GM12878 (cell line): Measurements from ENCODE around the gene SH3GL2. TPM values are rescaled to one million over a fixed set of nuclear protein-coding genes. Genes with fewer than 3 reads are reported as not detected.

Experiments
- ATAC-seq: fragments of 200-7000 bp; cut with Tn5 transposase; 3 replicates; pipeline ENCODE4 v1.9.1; 2020; ENCODE audit warnings: mild to moderate bottlenecking, moderate library complexity
- BruUV-seq: library from RNA; stranded (reverse); fragments of 400-500 nt; replicated peaks from 2 replicates; lab custom pipeline; 2021; lab: Mats Ljungman, UMichigan
- CTCF ChIA-PET: fragments of 300-600 bp; sonication (Branson Sonifier 250); formaldehyde crosslinking; extraction: SDS; loops from one replicate; lab custom pipeline; 2021; ENCODE audit warnings: inconsistent platforms; lab: Yijun Ruan, JAX
- POLR2A ChIA-PET: fragments of 350-600 bp; formaldehyde crosslinking; extraction: SDS; loops from one replicate; lab custom pipeline; 2021; ENCODE audit warnings: inconsistent platforms; lab: Charles Lee
- RAD21 ChIA-PET: fragments of 300-600 bp; sonication (Branson Sonifier 250); formaldehyde crosslinking; loops from one replicate; lab custom pipeline; 2023; ENCODE audit warnings: antibody characterized with exemption; ENCODE audit not compliant: unreplicated experiment; lab: Charles Lee
- SMC1A ChIA-PET: fragments of 300-600 bp; sonication (Branson Sonifier 250); formaldehyde crosslinking; loops from one replicate; lab custom pipeline; 2023; ENCODE audit not compliant: unreplicated experiment, uncharacterized antibody; lab: Charles Lee
- DNase-seq: peaks from one replicate; pipeline ENCODE4 v3.0.0-alpha.2; 2011; ENCODE audit warnings: low read depth, low spot score
- FAIRE-seq: peaks from 3 replicates; lab custom pipeline; 2011; peaks lifted over from hg19 to GRCh38; lab: Jason Lieb, UNC
- H2AFZ ChIP-seq: 2 replicates; pipeline ENCODE4 v1.6.0; 2011; ENCODE audit warnings: low read depth, low read length, control low read depth; ENCODE audit not compliant: control insufficient read depth
- H3K27ac ChIP-seq: 2 replicates; pipeline ENCODE4 v1.5.1; 2011; ENCODE audit warnings: control low read depth; ENCODE audit not compliant: control insufficient read depth, insufficient read depth
- H3K27me3 ChIP-seq, 2 experiments: replicated peaks in 1 of 2; 2 replicates each; pipeline versions ENCODE4 v1.6.0 to v1.6.1; 2011; ENCODE audit warnings: low read length in 1 of 2; ENCODE audit not compliant: control insufficient read depth in 2 of 2, insufficient read depth in 2 of 2
- H3K36me3 ChIP-seq, 2 experiments: 2 replicates each; pipeline ENCODE4 v1.5.1; 2011; ENCODE audit warnings: low read length in 1 of 2; ENCODE audit not compliant: control insufficient read depth in 2 of 2, insufficient read depth in 2 of 2
- H3K4me1 ChIP-seq: 2 replicates; pipeline ENCODE4 v1.6.1; 2011; ENCODE audit warnings: mild to moderate bottlenecking, low read length, moderate library complexity, mixed read lengths; ENCODE audit not compliant: control insufficient read depth, insufficient read depth
- H3K4me2 ChIP-seq: 2 replicates; pipeline ENCODE4 v1.6.0; 2011; ENCODE audit warnings: control low read depth; ENCODE audit not compliant: control insufficient read depth, insufficient read depth
- H3K4me3 ChIP-seq: fragments of 200-600 bp; sonication (generic); 2 replicates; pipeline ENCODE4 v1.5.1; 2016
- H3K79me2 ChIP-seq: 2 replicates; pipeline ENCODE4 v1.6.0; 2011; ENCODE audit warnings: low read length; ENCODE audit not compliant: control insufficient read depth, insufficient read depth
- H3K9ac ChIP-seq: 2 replicates; pipeline ENCODE4 v1.8.0; 2011; ENCODE audit warnings: low read length, control low read depth, mixed read lengths; ENCODE audit not compliant: control insufficient read depth, insufficient read depth
- H3K9me3 ChIP-seq: replicated peaks from 3 replicates; pipeline ENCODE4 v1.5.1; 2011; ENCODE audit warnings: mild to moderate bottlenecking, low read length; ENCODE audit not compliant: control insufficient read depth, insufficient read depth
- H4K20me1 ChIP-seq: 2 replicates; pipeline ENCODE4 v1.6.0; 2011; ENCODE audit not compliant: control insufficient read depth, insufficient read depth
- ATF7 ChIP-seq: fragments of 450-650 bp; IDR thresholded peaks from 2 replicates; pipeline ENCODE4 v1.6.1; 2016; ENCODE audit warnings: low read depth, mild to moderate bottlenecking
- CREB1 ChIP-seq: IDR thresholded peaks from 2 replicates; pipeline ENCODE4 v1.6.1; 2012; ENCODE audit warnings: low read depth, mild to moderate bottlenecking, inconsistent platforms
- E4F1 ChIP-seq: fragments of 450-650 bp; IDR thresholded peaks from 2 replicates; pipeline ENCODE4 v1.6.1; 2018; ENCODE audit warnings: borderline replicate concordance, mild to moderate bottlenecking; ENCODE audit not compliant: partially characterized antibody
- NKRF ChIP-seq: fragments of 450-650 bp; conservative IDR thresholded peaks from 2 replicates; pipeline ENCODE4 v1.6.1; 2017; ENCODE audit warnings: mild to moderate bottlenecking, moderate library complexity
- RELB ChIP-seq: fragments of 450-650 bp; IDR thresholded peaks from 2 replicates; pipeline ENCODE4 v1.6.1; 2017; ENCODE audit warnings: low read depth, mild to moderate bottlenecking, moderate library complexity
- SIN3A ChIP-seq: IDR thresholded peaks from 2 replicates; pipeline ENCODE4 v1.6.1; 2012; ENCODE audit warnings: low read depth, low read length, improper control_type of control experiment
- ZNF207 ChIP-seq: fragments of 450-650 bp; IDR thresholded peaks from 2 replicates; pipeline ENCODE4 v1.6.1; 2014; ENCODE audit warnings: antibody characterized with exemption, mild to moderate bottlenecking, borderline replicate concordance
- WGBS: methylation state at CpG from one replicate; pipeline ENCODE4 v1.1.6; 2016; ENCODE audit warnings: low lambda C conversion rate; ENCODE audit not compliant: insufficient replicate concordance, insufficient coverage; ENCODE audit errors: missing lambda C conversion rate; 5-methylcytosine and 5-hydroxymethylcytosine counted together
- in situ Hi-C: fragments of 300-500 bp; cut with MboI; formaldehyde crosslinking; loops from 9 replicates; pipeline ENCODE4 v1.14.3; 2018; ENCODE audit warnings: mixed read lengths
- intact Hi-C: fragments of 100-400 bp; cut with micrococcal nuclease; formaldehyde crosslinking; loops from one replicate; pipeline ENCODE4 v1.14.2; 2022; ENCODE audit not compliant: unreplicated experiment
- polyA plus RNA-seq, 11 experiments: library from polyadenylated mRNA; depleted of rRNA in 4 of 11; unstranded in 6 of 11; stranded (reverse) in 5 of 11; fragments of >200 nt; fragmentation: Nextera tagmentation in 4 of 11; fragmentation: Illumina TruSeq in 1 of 11; extraction: Ambion mirVana in 4 of 11; extraction: Trizol in 1 of 11; gene quantifications; 1 replicate in 1 of 11; 2 replicates in 10 of 11; pipeline versions ENCODE4 v1.2.1 to v1.2.3, GENCODE V29; 2011 to 2016; ENCODE audit warnings: inconsistent platforms in 2 of 11, missing spikeins in 2 of 11, low read depth in 1 of 11
- total RNA-seq, 4 experiments: library from RNA; depleted of rRNA in 3 of 4; stranded (reverse); fragments of >200 nt in 3 of 4; fragmentation: Illumina TruSeq in 1 of 4; extraction: Trizol in 1 of 4; gene quantifications; 2 replicates each; pipeline versions ENCODE4 v1.2.1 to v1.2.3, GENCODE V29; 2013 to 2021
- TF ChIP-seq, protein P1 (sequence below): fragments of 150-350 bp; IDR thresholded peaks from 2 replicates; pipeline ENCODE4 v1.6.1; 2016; ENCODE audit warnings: low read depth, low read length
- TF ChIP-seq, protein P2 (sequence below): IDR thresholded peaks from 2 replicates; pipeline ENCODE4 v1.6.1; 2012; ENCODE audit warnings: low read depth, low read length, improper control_type of control experiment

SH3GL2 gene
- total and polyA plus RNA-seq, 10 of the 15 experiments (the other 5 are each of a cell fraction or from before 2014, with no cell fraction given): not detected

GRCh38 chr9:17532461-17532860 is 46.4 kb upstream of the SH3GL2 start:
- FAIRE-seq (no peak), DNase-seq (no peak), ATAC-seq (no peak)
- no peaks in the 10 kb centered on the region for H3K4me1 ChIP-seq
- no peaks in the 10 kb centered on the region for H3K79me2 ChIP-seq
- WGBS: 37% methylated on average over 6 of the region's 6 CpGs
- no peaks in the 10 kb centered on the region for H3K36me3 ChIP-seq
- in situ Hi-C loops (loop anchor here (10.0 kb wide), 2 partner anchors 272 to 672 kb away; no protein-coding TSS in a partner anchor), intact Hi-C loops (no loop called here)
- H3K4me2 ChIP-seq: no peak overlapping the region
- H3K27me3 ChIP-seq: no peaks in the 10 kb centered on the region; a peak in 1 of 4 replicates
- SMC1A ChIA-PET: interaction anchor here (1.2 to 1.5 kb wide), 3 partner anchors 9 to 681 kb away, joined by 3 to 4 read pairs (median 4); no protein-coding TSS in a partner anchor
- no peak overlapping the region for H3K9ac ChIP-seq
- H4K20me1 ChIP-seq: no peaks in the 10 kb centered on the region
- CTCF ChIA-PET: interaction anchor here (0.7 to 3.7 kb wide), 12 partner anchors 9 to 681 kb away, joined by 3 to 24 read pairs (median 3); no protein-coding TSS in a partner anchor
- POLR2A ChIA-PET: no interaction called here
- RAD21 ChIA-PET: interaction anchor here (0.5 to 1.3 kb wide), 2 partner anchors 11 to 189 kb away, joined by 3 read pairs; no protein-coding TSS in a partner anchor
- TF ChIP-seq E4F1 (no peak), RELB (no peak), SIN3A (no peak), ATF7 (no peak), ZNF207 (no peak), NKRF (no peak), CREB1 (no peak)
- TF ChIP-seq, protein P1, sequence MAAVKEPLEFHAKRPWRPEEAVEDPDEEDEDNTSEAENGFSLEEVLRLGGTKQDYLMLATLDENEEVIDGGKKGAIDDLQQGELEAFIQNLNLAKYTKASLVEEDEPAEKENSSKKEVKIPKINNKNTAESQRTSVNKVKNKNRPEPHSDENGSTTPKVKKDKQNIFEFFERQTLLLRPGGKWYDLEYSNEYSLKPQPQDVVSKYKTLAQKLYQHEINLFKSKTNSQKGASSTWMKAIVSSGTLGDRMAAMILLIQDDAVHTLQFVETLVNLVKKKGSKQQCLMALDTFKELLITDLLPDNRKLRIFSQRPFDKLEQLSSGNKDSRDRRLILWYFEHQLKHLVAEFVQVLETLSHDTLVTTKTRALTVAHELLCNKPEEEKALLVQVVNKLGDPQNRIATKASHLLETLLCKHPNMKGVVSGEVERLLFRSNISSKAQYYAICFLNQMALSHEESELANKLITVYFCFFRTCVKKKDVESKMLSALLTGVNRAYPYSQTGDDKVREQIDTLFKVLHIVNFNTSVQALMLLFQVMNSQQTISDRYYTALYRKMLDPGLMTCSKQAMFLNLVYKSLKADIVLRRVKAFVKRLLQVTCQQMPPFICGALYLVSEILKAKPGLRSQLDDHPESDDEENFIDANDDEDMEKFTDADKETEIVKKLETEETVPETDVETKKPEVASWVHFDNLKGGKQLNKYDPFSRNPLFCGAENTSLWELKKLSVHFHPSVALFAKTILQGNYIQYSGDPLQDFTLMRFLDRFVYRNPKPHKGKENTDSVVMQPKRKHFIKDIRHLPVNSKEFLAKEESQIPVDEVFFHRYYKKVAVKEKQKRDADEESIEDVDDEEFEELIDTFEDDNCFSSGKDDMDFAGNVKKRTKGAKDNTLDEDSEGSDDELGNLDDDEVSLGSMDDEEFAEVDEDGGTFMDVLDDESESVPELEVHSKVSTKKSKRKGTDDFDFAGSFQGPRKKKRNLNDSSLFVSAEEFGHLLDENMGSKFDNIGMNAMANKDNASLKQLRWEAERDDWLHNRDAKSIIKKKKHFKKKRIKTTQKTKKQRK: no peak
- TF ChIP-seq, protein P2, sequence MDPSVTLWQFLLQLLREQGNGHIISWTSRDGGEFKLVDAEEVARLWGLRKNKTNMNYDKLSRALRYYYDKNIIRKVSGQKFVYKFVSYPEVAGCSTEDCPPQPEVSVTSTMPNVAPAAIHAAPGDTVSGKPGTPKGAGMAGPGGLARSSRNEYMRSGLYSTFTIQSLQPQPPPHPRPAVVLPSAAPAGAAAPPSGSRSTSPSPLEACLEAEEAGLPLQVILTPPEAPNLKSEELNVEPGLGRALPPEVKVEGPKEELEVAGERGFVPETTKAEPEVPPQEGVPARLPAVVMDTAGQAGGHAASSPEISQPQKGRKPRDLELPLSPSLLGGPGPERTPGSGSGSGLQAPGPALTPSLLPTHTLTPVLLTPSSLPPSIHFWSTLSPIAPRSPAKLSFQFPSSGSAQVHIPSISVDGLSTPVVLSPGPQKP: no peak
- H3K4me3 ChIP-seq: no peak overlapping the region
- no peaks in the 10 kb centered on the region for H3K9me3 ChIP-seq
- BruUV-seq: no TSS peak
- H2AFZ ChIP-seq: no peak overlapping the region
- H3K27ac ChIP-seq: no peak overlapping the region
